K562 (cell line): Measurements from ENCODE around the gene FAM89B. TPM values are rescaled to one million over a fixed set of nuclear protein-coding genes. Genes with fewer than 3 reads are reported as not detected.
A peak's percentile ranks its signal among the peaks of the same experiment; 100 is the strongest.

ENCODE experiments used
- ATF3 ChIP-seq, 2 experiments: fragments of 450-650 bp in 1 of 2; sonication (generic) in 1 of 2; formaldehyde crosslinking in 1 of 2; IDR thresholded peaks in 1 of 2; conservative IDR thresholded peaks in 1 of 2; 2 replicates each; pipeline versions ENCODE4 v1.6.1 to v1.8.1; 2016 to 2023; ENCODE audit warnings: mild to moderate bottlenecking in 2 of 2, moderate library complexity in 2 of 2, inconsistent platforms in 1 of 2, missing genetic modification reagents in 1 of 2
- CBFA2T2 ChIP-seq: fragments of 450-650 bp; conservative IDR thresholded peaks from 2 replicates; pipeline ENCODE4 v1.6.1; 2017; ENCODE audit warnings: mild to moderate bottlenecking
- CHD4 ChIP-seq: fragments of 200-600 bp; sonication (generic); IDR thresholded peaks from 3 replicates; pipeline ENCODE4 v1.6.1; 2012; ENCODE audit warnings: low read depth, mild to moderate bottlenecking, mixed read lengths, low read length, inconsistent platforms; ENCODE audit not compliant: insufficient read depth, insufficient replicate concordance, poor library complexity, severe bottlenecking
- EGR1 ChIP-seq: fragments of 450-650 bp; conservative IDR thresholded peaks from 2 replicates; pipeline ENCODE4 v1.6.1; 2017; ENCODE audit warnings: mild to moderate bottlenecking
- ELK1 ChIP-seq: sonication (generic); formaldehyde crosslinking; IDR thresholded peaks from 2 replicates; pipeline ENCODE4 v1.8.1; 2022; ENCODE audit warnings: missing genetic modification reagents
- HLTF ChIP-seq: fragments of 450-650 bp; IDR thresholded peaks from 2 replicates; pipeline ENCODE4 v1.6.1; 2016
- KAT7 ChIP-seq: sonication (generic); formaldehyde crosslinking; IDR thresholded peaks from 2 replicates; pipeline ENCODE4 v1.8.0; 2022; ENCODE audit warnings: missing genetic modification reagents, mild to moderate bottlenecking, borderline replicate concordance
- NR2C2 ChIP-seq, 2 experiments: fragments of 200-800 bp in 1 of 2; sonication (Bioruptor generic) in 1 of 2; sonication (generic) in 1 of 2; formaldehyde crosslinking in 1 of 2; IDR thresholded peaks; 2 replicates each; pipeline versions ENCODE4 v1.6.1 to v1.8.0; 2016 to 2022; ENCODE audit warnings: mild to moderate bottlenecking in 1 of 2, missing compliant biosample characterization in 1 of 2, missing genetic modification characterization in 1 of 2, missing genetic modification reagents in 1 of 2
- ZNF175 ChIP-seq: fragments of 200-800 bp; sonication (Bioruptor generic); IDR thresholded peaks from 2 replicates; pipeline ENCODE4 v1.6.1; 2016; ENCODE audit warnings: low read depth, mild to moderate bottlenecking, missing genetic modification characterization, missing compliant biosample characterization
- polyA plus RNA-seq, 8 experiments: library from polyadenylated mRNA; depleted of rRNA in 4 of 8; stranded (reverse) in 5 of 8; unstranded in 3 of 8; fragments of >200 nt; fragmentation: Nextera tagmentation in 2 of 8; fragmentation: Illumina TruSeq in 1 of 8; extraction: Ambion mirVana in 2 of 8; extraction: Trizol in 1 of 8; gene quantifications; 2 replicates each; pipeline versions ENCODE4 v1.2.1 to v1.2.3, GENCODE V29; 2011 to 2014; ENCODE audit warnings: inconsistent platforms in 1 of 8, missing spikeins in 1 of 8
- total RNA-seq, 7 experiments: library from RNA; depleted of rRNA in 6 of 7; stranded (reverse); fragments of >200 nt in 6 of 7; fragmentation: Illumina TruSeq in 2 of 7; extraction: Trizol in 2 of 7; gene quantifications; 2 replicates each; pipeline versions ENCODE4 v1.2.1 to v1.2.3, GENCODE V29; 2011 to 2021; ENCODE audit warnings: low replicate concordance in 1 of 7

Gene FAM89B
- total and polyA plus RNA-seq, 9 of the 15 experiments (the other 6 are each of a cell fraction or from before 2014, with no cell fraction given): 0.32 to 27.6 (median 11.9) TPM

GRCh38 chr11:65575568-65576231 lies 3.4 kb downstream of the FAM89B start, which contains the start of gene EHBP1L1 (continued):
- TF ChIP-seq ATF3 (IDR thresholded peaks at IDR 0.05): no peak
- peak; percentile 12; the same call in 1 of the 2 replicates for TF ChIP-seq ATF3 (CRISPR knock-in tag; conservative IDR thresholded peaks at IDR 0.05)
- TF ChIP-seq NR2C2 (CRISPR knock-in tag; IDR thresholded peaks at IDR 0.05): no peak
- TF ChIP-seq NR2C2 (tag; IDR thresholded peaks at IDR 0.05): peak; percentile 77
- no peak for TF ChIP-seq ZNF175 (CRISPR knock-in tag)
- TF ChIP-seq ELK1 (CRISPR knock-in tag): no peak
- 0 out of 2 replicates have a peak, but pooled peaks have one; percentile 33 for TF ChIP-seq HLTF
- peak; percentile 85 for TF ChIP-seq CHD4
- peak; percentile 89 for TF ChIP-seq EGR1
- no peak for TF ChIP-seq CBFA2T2
- 0 out of 2 replicates have a peak, but pooled peaks have one; percentile 65 for TF ChIP-seq KAT7 (CRISPR knock-in tag)
